Hepatocyte (in vitro differentiated cells): ENCODE measurements around the gene SFT2D2.

Experiments used
- EZH2 ChIP-seq: fragments of 200-600 bp; sonication (generic); IDR thresholded peaks from 2 replicates; pipeline ENCODE4 v1.6.1; 2016; ENCODE audit warnings: antibody characterized with exemption, mild to moderate bottlenecking, borderline replicate concordance
- EZH2phosphoT487 ChIP-seq: fragments of 200-600 bp; sonication (generic); IDR thresholded peaks from one replicate; pipeline ENCODE4 v1.6.1; 2018; ENCODE audit warnings: antibody characterized with exemption, mild to moderate bottlenecking, low read depth, moderate library complexity; ENCODE audit not compliant: unreplicated experiment, severe bottlenecking
- TF ChIP-seq, protein P1 (sequence below): fragments of 200-600 bp; sonication (generic); IDR thresholded peaks from 2 replicates; pipeline ENCODE4 v1.5.1; 2016; ENCODE audit warnings: antibody characterized with exemption, mild to moderate bottlenecking; ENCODE audit not compliant: poor library complexity

DNA sequence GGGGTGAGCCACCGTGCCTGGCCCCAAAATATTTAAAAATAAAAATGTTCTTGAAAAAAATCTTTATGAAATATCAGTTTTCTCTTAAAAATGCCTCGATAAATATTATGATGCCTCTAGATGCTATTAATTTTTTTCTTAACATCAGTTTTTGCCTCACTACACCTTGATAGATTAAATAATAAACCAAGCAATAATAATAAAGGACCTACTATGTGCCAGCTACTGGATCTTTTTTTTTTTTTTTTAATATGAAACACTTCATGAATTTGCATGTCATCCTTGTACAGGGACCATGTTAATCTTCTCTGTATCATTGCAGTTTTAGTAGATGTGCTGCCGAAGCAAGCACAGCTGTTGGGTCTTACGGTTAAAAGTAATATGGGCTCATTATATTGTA lies 37.3 kb downstream of the SFT2D2 start:
- TF ChIP-seq, protein P1, sequence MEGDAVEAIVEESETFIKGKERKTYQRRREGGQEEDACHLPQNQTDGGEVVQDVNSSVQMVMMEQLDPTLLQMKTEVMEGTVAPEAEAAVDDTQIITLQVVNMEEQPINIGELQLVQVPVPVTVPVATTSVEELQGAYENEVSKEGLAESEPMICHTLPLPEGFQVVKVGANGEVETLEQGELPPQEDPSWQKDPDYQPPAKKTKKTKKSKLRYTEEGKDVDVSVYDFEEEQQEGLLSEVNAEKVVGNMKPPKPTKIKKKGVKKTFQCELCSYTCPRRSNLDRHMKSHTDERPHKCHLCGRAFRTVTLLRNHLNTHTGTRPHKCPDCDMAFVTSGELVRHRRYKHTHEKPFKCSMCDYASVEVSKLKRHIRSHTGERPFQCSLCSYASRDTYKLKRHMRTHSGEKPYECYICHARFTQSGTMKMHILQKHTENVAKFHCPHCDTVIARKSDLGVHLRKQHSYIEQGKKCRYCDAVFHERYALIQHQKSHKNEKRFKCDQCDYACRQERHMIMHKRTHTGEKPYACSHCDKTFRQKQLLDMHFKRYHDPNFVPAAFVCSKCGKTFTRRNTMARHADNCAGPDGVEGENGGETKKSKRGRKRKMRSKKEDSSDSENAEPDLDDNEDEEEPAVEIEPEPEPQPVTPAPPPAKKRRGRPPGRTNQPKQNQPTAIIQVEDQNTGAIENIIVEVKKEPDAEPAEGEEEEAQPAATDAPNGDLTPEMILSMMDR, result no peak
- TF ChIP-seq EZH2phosphoT487, result no peak
- TF ChIP-seq EZH2, result no peak
